Thymus (tissue), 11 donors: ENCODE measurements around the gene PXN. TPM values are rescaled to one million over a fixed set of nuclear protein-coding genes. Genes with fewer than 3 reads are reported as not detected.
"Not testable (repeated sequence)": the region's sequence is repeated elsewhere in the genome, so short reads cannot be mapped to it uniquely, and the experiment has no call there.

Experiments
- DNase-seq, 9 donors: peaks; one replicate each; pipeline ENCODE4 v3.0.0-alpha.2; 2013; ENCODE audit warnings: low spot score in 9 of 9, low read depth in 6 of 9, missing footprints in 1 of 9
- H3K27ac ChIP-seq, 2 donors: one replicate each; pipeline ENCODE4 v1.5.1; 2013; ENCODE audit warnings: control low read depth in 1 of 2, low read depth in 1 of 2, low read length in 1 of 2, mild to moderate bottlenecking in 1 of 2, moderate library complexity in 1 of 2
- H3K27me3 ChIP-seq, 2 donors: one replicate each; pipeline ENCODE4 v1.5.1; 2013; ENCODE audit warnings: low read length in 1 of 2; ENCODE audit not compliant: control insufficient read depth in 2 of 2, insufficient read depth in 1 of 2
- H3K36me3 ChIP-seq, 2 donors: one replicate each; pipeline ENCODE4 v1.5.1; 2013; ENCODE audit warnings: low read length in 1 of 2, mild to moderate bottlenecking in 1 of 2, moderate library complexity in 1 of 2; ENCODE audit not compliant: control insufficient read depth in 2 of 2, insufficient read depth in 2 of 2
- H3K4me1 ChIP-seq, 2 donors: one replicate each; pipeline ENCODE4 v1.5.1; 2013; ENCODE audit warnings: low read length in 2 of 2; ENCODE audit not compliant: control insufficient read depth in 2 of 2, insufficient read depth in 2 of 2
- H3K4me3 ChIP-seq, 2 donors: one replicate each; pipeline ENCODE4 v1.5.1; 2013; ENCODE audit warnings: low read length in 2 of 2, control low read depth in 1 of 2, mild to moderate bottlenecking in 1 of 2
- H3K9me3 ChIP-seq, 2 donors: one replicate each; pipeline ENCODE4 v1.5.1; 2013; ENCODE audit warnings: low read length in 1 of 2, mild to moderate bottlenecking in 1 of 2; ENCODE audit not compliant: control insufficient read depth in 2 of 2, insufficient read depth in 1 of 2
- WGBS: extraction: QIAGEN DNeasy Blood & Tissue Kit; methylation state at CpG from one replicate; pipeline ENCODE4 v1.1.7; 2013; 5-methylcytosine and 5-hydroxymethylcytosine counted together
- polyA plus RNA-seq: library from polyadenylated mRNA; stranded (reverse); fragments of 200-250 nt; gene quantifications from one replicate; pipeline ENCODE4 v1.2.3, GENCODE V29; 2013
- total RNA-seq: library from RNA; stranded (reverse); fragments of 120-200 nt; gene quantifications from one replicate; pipeline ENCODE4 v1.2.4, GENCODE V29; 2013
- donor health status: healthy.

PXN gene
- total and polyA plus RNA-seq, 2 donors: 7.2 to 112 TPM

GRCh38 chr12:120247183-120247582 is 18.3 kb downstream of the PXN start:
- Histone ChIP-seq H3K9me3 (no peaks in the 10 kb centered on the region), H3K27ac (peak overlapping the region in 1 of 2 donors; percentile 52), H3K4me1 (peaks cover 0 to 25% of the 10 kb centered on the region in 2 donors), H3K36me3 (no peaks in the 10 kb centered on the region), H3K4me3 (no peak overlapping the region), H3K27me3 (no peaks in the 10 kb centered on the region)
- WGBS: 90% methylated on average over 3 of the region's 3 CpGs
- no peak for DNase-seq

GRCh38 chr12:120246705-120247104 is 18.8 kb downstream of the PXN start:
- not testable (repeated sequence) for H3K9me3 ChIP-seq, DNase-seq, H3K36me3 ChIP-seq, H3K4me3 ChIP-seq, H3K27ac ChIP-seq, H3K27me3 ChIP-seq
- peaks cover 0 to 23% of the 10 kb centered on the region in 2 donors for H3K4me1 ChIP-seq
- WGBS: 92% methylated on average over 5 of the region's 5 CpGs

- Histone ChIP-seq H3K36me3 (no peaks in the 10 kb centered on the region), H3K27me3 (no peaks in the 10 kb centered on the region), H3K9me3 (no peaks in the 10 kb centered on the region), H3K27ac (no peak overlapping the region), H3K4me1 (peaks cover under 1 to 31% of the 10 kb centered on the region in 2 donors), H3K4me3 (no peak overlapping the region)
- 83% methylated on average over 8 of the region's 8 CpGs for WGBS
- DNase-seq: no peak
Measured at GRCh38 chr12:120242971-120243699, 22.4 kb downstream of the PXN start.

GRCh38 chr12:120242275-120242799 is 23.2 kb downstream of the PXN start:
- Histone ChIP-seq H3K27me3 (no peaks in the 10 kb centered on the region), H3K9me3 (no peaks in the 10 kb centered on the region), H3K4me3 (no peak overlapping the region), H3K27ac (peak overlapping the region; percentile 46 to 67), H3K4me1 (peaks cover 4 to 39% of the 10 kb centered on the region in 2 donors), H3K36me3 (no peaks in the 10 kb centered on the region)
- WGBS: 73% methylated on average over 9 of the region's 9 CpGs
- DNase-seq: no peak

GRCh38 chr12:120241561-120242274 is 23.8 kb downstream of the PXN start:
- H3K36me3 ChIP-seq: no peaks in the 10 kb centered on the region
- H3K27me3 ChIP-seq: no peaks in the 10 kb centered on the region
- H3K4me1 ChIP-seq: peaks cover 4 to 43% of the 10 kb centered on the region in 2 donors
- no peak for DNase-seq
- no peak overlapping the region for H3K4me3 ChIP-seq
- whole genome bisulfite sequencing: 86% methylated on average over 9 of the region's 9 CpGs
- no peaks in the 10 kb centered on the region for H3K9me3 ChIP-seq
- peak overlapping the region; percentile 46 to 67 for H3K27ac ChIP-seq

- Histone ChIP-seq H3K27me3 (no peaks in the 10 kb centered on the region), H3K4me3 (no peak overlapping the region), H3K36me3 (no peaks in the 10 kb centered on the region), H3K9me3 (no peaks in the 10 kb centered on the region), H3K4me1 (peaks cover 4 to 50% of the 10 kb centered on the region in 2 donors), H3K27ac (peak overlapping the region; percentile 22 to 37)
- no peak for DNase-seq
- 92% methylated on average over 5 of the region's 5 CpGs for WGBS
Measured at GRCh38 chr12:120240495-120240833, 25.1 kb downstream of the PXN start.

GRCh38 chr12:120239776-120240494 is 25.6 kb downstream of the PXN start:
- Histone ChIP-seq H3K36me3 (no peaks in the 10 kb centered on the region), H3K27ac (no peak overlapping the region), H3K27me3 (no peaks in the 10 kb centered on the region), H3K4me3 (no peak overlapping the region), H3K9me3 (no peaks in the 10 kb centered on the region), H3K4me1 (peaks cover 4 to 52% of the 10 kb centered on the region in 2 donors)
- DNase-seq: no peak
- WGBS: 94% methylated on average over 2 of the region's 2 CpGs

GRCh38 chr12:120238839-120239445 is 26.6 kb downstream of the PXN start:
- H3K4me1 ChIP-seq: peaks cover 4 to 60% of the 10 kb centered on the region in 2 donors
- H3K27ac ChIP-seq: no peak overlapping the region
- H3K4me3 ChIP-seq: no peak overlapping the region
- no peaks in the 10 kb centered on the region for H3K9me3 ChIP-seq
- no peaks in the 10 kb centered on the region for H3K27me3 ChIP-seq
- 91% methylated on average over 12 of the region's 12 CpGs for WGBS
- DNase-seq: no peak
- H3K36me3 ChIP-seq: no peaks in the 10 kb centered on the region
